GM19468 (cell line): ENCODE data around the gene PPP1R12A.
"Not testable (repeated sequence)": the region's sequence is repeated elsewhere in the genome, so short reads cannot be mapped to it uniquely, and the experiment has no call there.

Experiments
- ATAC-seq: cut with Tn5 transposase; IDR thresholded peaks from one replicate; pipeline ENCODE4 v1.9.1; 2021; ENCODE audit warnings: mild to moderate bottlenecking, moderate library complexity, moderate number of reproducible peaks; ENCODE audit not compliant: unreplicated experiment; ENCODE audit errors: extremely low read depth

PPP1R12A gene

GRCh38 chr12:79897617-79898016 is 37.3 kb downstream of the PPP1R12A start:
- no peak for ATAC-seq

GRCh38 chr12:79895804-79896203 is 39.1 kb downstream of the PPP1R12A start:
- ATAC-seq = no peak

GRCh38 chr12:79895071-79895470 is 39.8 kb downstream of the PPP1R12A start:
- ATAC-seq = no peak

- ATAC-seq = no peak
Measured at GRCh38 chr12:79891506-79892162, 43.3 kb downstream of the PPP1R12A start.

- ATAC-seq = no peak
Measured at GRCh38 chr12:79887890-79888289, 47.0 kb downstream of the PPP1R12A start.

- ATAC-seq = peak; percentile 59
Measured at GRCh38 chr12:79886917-79887519, 47.9 kb downstream of the PPP1R12A start.

GRCh38 chr12:79885911-79886490 is 48.9 kb downstream of the PPP1R12A start:
- ATAC-seq = no peak

- no peak for ATAC-seq
Measured at GRCh38 chr12:79884401-79885006, 50.4 kb downstream of the PPP1R12A start.

- no peak for ATAC-seq
Measured at GRCh38 chr12:79883216-79883615, 51.7 kb downstream of the PPP1R12A start.

GRCh38 chr12:79881351-79881750 is 53.5 kb downstream of the PPP1R12A start:
- ATAC-seq = no peak

- ATAC-seq = not testable (repeated sequence)
Measured at GRCh38 chr12:79878506-79878905, 56.4 kb downstream of the PPP1R12A start.

GRCh38 chr12:79877246-79877645 is 57.7 kb downstream of the PPP1R12A start:
- no peak for ATAC-seq

GRCh38 chr12:79874665-79875064 is 60.2 kb downstream of the PPP1R12A start:
- ATAC-seq = no peak

- ATAC-seq = no peak
Measured at GRCh38 chr12:79873201-79873600, 61.7 kb downstream of the PPP1R12A start.

- ATAC-seq = no peak
Measured at GRCh38 chr12:79871621-79872020, 63.3 kb downstream of the PPP1R12A start.

GRCh38 chr12:79870916-79871315 is 64.0 kb downstream of the PPP1R12A start:
- ATAC-seq = no peak

GRCh38 chr12:79859646-79860045 is 75.3 kb downstream of the PPP1R12A start:
- no peak for ATAC-seq

GRCh38 chr12:79858518-79858917 is 76.4 kb downstream of the PPP1R12A start:
- ATAC-seq = no peak

- ATAC-seq = no peak
Measured at GRCh38 chr12:79857675-79858074, 77.2 kb downstream of the PPP1R12A start.

GRCh38 chr12:79850610-79851299 is 84.1 kb downstream of the PPP1R12A start:
- no peak for ATAC-seq

GRCh38 chr12:79848339-79848738 is 86.6 kb downstream of the PPP1R12A start:
- no peak for ATAC-seq
